NCI-H1694 treated with DMSO at 0.1 percent for 48 hours (cell line): ENCODE results near the gene DTD1.

Experiments
- DNase-seq: peaks from one replicate; lab custom pipeline; 2025; lab: John Stamatoyannopoulos, UW

DTD1 gene

GRCh38 chr20:18662279-18663040 is 74.6 kb downstream of the DTD1 start:
- DNase-seq: no peak

DNA sequence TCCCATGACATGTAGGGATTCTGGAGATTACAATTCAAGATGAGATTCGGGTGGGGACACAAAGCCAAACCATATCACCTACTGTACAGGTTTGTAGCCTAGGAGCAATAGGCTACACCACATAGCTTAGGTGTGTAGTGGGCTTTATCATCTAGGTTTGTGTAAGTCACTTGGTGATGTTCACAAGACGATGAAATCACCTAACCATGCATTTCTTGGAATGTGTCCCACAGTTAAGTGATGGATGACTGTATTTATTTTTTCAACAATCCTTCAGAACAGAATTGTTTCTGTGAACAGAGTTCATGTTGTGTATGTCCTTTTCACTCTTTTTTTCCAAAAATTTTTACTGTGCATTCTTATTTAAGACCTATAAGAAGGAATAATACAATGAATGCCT is 76.1 kb downstream of the DTD1 start:
- no peak for DNase-seq

DNA sequence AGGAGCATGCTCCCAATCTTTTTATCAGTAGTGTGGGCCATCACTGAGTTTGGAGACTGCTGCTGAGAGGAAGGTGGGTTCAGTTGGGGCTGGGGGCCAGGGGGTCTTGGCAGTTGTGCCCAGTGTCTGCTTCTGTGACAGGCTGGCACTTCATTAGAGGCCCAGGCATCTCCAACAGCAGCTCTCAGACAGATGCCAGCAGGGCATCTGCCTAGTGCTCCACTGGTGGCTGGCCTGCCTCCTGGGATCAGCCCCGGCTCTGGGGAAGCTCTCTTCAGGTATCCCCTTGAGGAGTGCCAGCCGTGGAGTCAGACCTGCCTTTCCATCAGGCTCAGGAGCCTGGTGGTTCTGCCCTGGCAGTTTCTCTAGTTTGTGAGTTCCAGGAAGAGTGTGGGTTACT is 77.3 kb downstream of the DTD1 start:
- DNase-seq: no peak

- DNase-seq: no peak
These were observed 79.1 kb downstream of the DTD1 start for GRCh38 chr20:18666803-18667415.

DNA sequence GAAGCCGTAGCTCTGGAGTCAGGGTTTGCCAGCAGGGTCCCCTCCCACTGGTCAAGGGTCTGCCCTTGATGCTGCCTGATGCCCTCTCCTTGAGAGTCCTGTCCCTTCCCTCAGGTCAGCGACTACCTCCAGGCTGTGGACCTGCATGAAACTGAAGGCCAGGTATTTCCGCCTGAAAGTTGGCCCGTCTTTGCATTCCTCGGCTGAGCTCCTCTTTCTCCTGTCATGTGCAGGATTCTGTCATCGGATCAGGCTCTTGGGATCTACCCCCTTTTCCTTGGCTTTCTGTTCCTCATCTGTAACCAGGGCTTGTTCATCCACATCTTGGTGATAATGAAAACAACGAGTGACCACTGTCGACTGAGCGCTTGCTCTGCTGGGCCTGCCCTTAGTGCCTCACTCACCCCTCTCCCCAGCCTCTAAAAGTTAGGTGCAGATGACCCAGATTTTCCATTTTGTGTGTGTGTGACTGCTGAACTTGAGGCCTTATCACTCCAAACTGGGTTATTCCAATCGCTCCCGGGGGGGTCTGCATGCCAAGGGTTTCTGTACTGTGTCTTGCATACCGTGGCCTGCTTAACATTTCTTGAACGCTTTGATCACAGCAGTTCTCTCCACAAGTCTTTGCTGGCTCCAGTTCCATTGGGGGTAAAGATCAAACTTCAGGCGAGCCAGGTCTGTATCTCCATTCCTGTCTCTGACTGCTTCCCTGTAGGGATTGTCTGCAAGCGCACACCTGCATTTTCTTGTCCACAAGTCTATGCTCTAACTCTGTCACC is 81.6 kb downstream of the DTD1 start:
- DNase-seq: no peak

- no peak for DNase-seq
These were observed 83.4 kb downstream of the DTD1 start for GRCh38 chr20:18671203-18671710.

- DNase-seq: peak; percentile 95
These were observed 85.0 kb downstream of the DTD1 start for GRCh38 chr20:18672834-18673233.

DNA sequence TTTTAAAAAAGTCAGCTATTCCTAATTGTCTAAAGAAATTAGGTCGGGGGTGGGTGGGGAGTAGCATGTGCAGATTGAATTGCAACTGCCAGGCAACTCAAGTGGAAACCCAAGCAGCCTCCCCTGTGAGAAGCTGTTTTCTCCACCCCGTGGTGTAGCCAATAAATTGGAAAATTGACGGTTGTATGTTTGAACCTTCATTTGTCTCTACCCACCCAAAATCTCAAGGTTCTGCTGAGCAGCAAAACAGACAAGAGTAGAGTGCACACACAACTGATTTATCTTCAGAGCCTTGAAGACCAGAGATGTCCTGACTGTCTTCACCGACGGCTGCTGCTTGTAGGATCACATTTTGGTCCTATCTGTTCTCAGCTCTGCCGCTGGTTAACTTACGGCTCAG is 88.5 kb downstream of the DTD1 start:
- DNase-seq: no peak

DNA sequence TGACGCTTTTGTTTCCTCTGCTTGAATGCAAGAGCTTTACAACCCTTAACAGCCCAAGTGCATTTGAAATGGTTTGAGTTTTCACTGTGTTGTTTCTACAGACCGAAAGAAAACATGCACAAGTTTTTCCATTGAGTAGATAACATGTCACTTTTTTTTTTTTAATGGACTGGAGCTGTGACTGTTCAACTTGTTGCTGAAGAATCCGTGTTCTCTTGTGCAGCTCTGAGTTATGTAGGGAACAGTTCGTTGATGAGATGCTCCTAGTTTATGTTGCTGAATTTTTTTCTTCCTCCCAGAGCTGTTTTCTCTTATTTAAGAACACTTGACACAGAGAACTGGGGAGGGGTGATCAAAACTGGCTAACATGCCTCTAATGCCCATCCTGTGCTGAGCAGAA is 89.3 kb downstream of the DTD1 start:
- DNase-seq: no peak

DNA sequence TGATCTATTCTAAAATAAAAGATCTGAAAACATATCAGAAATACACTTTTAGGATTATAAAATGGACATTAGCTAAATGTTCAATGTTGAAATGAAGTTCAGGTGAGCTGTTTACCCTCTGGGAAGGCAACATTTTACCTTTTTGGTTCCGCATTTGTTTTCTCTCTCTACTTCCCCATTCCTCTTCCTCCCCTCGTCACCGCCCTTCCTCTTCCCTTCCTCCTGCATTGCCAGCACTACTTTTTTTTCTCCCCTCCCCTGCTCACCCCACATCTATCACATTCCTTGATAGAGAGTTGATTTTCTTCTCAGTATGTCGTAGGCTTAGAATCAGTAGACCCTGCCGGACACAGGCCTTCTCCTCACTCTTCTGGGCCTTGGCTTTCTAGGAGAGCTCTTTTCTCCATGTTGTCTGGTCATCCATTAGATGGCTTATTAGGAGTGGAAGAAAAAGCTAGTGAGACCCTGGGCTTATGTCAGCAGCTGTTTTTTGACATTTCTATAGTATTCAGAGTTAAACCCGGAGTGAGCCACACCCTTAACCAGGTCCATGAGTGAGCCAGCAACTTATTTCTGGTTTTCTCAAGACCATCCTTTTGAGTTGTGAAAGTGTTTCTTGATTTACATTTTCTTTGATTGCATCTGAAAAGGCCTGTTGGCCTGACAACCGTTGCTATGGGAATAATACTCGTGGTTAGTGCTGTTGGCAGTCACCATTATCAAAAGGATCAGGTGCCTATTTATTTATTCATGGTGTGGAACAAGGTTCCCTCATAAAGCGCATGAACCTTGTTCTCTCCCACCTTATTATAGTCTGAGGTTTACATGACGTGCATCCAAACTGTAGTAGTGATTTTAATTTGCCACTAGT is 90.9 kb downstream of the DTD1 start:
- DNase-seq: no peak

DNA sequence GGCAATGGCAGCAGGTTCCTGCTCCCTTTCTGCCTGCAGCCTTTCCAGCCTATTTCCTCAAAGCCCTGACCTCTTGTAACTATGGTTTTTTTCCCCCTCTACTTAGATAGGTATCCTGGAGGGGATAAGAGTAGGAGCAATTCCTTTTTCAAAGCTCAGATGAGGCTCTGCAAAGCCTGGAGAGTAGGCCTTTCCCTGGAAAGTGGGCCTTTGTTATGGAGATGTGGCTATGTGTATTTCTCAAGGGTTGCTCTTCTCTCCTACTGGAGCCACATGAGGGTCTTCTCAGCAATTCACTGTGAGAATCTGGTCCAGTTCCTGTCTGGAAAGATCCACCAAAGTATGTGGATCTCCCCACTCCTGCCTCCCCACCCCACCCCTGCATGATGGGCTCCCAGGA is 96.0 kb downstream of the DTD1 start:
- no peak for DNase-seq

DNA sequence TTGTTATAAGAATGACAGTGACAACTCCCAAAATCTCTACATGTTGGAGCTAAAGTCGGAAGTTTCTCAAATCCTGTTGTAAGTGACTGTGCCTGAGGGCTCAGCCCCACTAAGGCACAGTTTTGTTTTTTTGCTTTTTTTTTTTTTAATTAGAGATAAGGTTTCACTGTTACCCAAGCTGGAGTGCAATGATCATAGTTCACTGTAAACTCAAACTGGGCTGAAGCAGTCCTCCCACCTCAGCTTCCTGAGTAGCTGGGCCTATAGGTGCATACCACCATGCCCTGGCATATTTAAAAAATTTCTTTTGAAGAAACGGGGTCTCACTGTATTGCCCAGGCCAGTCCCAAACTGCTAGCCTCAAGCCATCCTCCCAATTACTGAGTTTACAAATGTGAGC is 96.9 kb downstream of the DTD1 start:
- no peak for DNase-seq

- DNase-seq: no peak
These were observed 97.6 kb downstream of the DTD1 start for GRCh38 chr20:18685406-18685805.

DNA sequence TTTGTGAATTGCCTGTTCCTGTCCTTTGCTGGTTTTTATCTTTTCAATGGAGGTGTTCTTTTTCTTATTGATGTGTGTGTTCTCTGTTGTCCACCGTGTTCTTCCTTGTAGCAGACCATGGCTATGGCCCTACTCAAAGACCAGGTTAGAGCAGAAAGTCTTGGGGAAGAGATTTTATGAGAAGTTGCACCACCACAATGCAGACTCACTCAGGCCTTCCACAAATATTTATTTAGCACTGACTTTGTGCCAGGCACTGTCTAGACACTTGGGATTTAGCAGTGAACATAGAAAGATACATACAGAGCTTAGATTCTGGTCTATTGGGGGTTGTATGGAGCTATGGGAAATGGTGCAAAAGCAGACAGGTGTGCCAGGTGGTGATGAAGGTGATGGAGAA is 98.8 kb downstream of the DTD1 start:
- DNase-seq: no peak

DNA sequence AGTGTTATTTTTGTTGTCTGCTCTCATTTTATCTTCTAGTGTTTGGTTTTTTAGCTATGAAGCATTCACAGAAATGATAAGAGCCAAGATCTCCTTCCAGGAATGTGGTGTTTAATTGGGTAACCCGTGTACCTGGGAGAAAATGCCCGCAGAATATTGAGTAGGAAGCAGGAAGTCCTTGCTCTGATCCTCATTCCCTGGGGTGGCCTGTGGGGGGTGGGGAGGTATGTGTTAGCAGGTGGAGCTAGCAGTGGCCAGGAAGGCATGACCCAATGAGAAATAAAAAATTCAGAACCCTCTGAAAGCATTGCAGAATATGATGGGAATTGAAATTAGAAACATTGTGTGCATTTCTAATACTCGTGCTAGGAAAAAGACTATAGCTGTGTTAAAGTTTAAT is 100.8 kb downstream of the DTD1 start:
- DNase-seq: no peak

DNA sequence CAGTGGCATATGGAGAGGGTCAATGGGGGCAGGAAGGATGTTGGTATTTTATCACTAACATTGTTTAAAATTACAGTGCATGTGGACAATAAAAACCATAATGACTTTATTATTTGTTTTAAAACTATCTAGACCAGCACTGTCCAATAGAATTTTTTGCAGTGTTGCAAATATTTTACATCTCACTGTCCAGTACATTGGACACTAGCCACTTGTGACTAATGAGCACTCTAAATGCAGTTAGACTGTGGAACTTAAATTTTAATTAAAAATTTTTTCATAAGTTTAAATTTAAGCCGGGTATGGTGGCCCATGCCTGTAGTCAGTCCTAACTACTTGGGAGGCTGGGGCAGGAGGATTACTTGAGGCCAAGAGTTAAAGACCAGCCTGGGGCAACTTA is 101.7 kb downstream of the DTD1 start:
- no peak for DNase-seq

- no peak for DNase-seq
These were observed 104.6 kb downstream of the DTD1 start for GRCh38 chr20:18692447-18692846.

- DNase-seq: no peak
These were observed 106.2 kb downstream of the DTD1 start for GRCh38 chr20:18694071-18694470.

GRCh38 chr20:18695175-18695574 is 107.3 kb downstream of the DTD1 start:
- no peak for DNase-seq

DNA sequence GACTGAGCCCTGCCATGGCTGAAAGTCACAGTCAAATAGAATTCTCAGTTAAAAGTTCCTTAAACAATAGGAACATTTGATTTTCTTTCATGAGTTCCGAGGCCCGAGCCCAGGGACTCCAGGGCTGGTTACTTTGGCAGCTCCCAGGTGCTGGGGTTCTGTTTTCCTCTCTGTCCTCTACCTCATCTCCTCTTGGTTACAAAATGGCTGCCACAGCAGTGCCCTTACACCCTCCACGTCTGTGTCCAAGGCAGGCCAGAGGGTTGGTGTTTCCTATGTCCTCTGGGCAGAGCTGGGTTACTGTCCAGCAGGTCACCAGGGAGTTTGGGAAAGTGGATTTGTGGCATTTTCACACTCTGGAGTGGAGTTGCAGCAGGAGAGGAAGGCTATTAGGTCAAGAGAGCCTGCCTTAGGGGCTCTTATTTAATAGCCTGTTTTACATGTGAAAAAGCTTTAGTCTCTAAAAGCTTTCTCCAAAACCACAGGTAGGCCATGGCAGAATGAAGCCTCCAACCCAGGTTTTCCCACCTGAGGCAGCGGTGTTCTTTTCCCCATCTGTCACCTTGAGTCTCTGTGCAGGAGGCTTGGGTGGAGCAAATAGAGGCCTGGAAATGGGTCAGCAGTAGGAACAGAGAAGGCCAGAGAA is 111.0 kb downstream of the DTD1 start:
- DNase-seq: no peak

DNA sequence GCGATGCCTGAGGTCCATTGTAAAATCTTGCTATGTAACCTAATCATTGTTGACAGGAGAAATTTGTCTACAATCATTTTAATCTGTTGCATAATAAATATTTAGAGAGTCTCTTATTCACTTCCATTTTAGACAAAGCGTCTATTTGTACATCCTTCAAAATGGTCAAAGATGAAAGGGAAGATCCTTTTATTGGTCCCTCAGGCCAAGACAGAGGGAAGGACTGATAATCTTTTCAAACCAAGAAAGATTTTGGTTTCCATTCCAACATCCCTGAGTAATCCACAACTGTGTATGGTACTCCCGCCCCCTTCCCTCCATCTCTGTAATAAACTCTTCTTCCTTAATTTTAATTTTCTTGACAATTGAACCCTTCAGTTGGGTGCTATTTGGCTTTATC is 114.1 kb downstream of the DTD1 start:
- DNase-seq: no peak

DNA sequence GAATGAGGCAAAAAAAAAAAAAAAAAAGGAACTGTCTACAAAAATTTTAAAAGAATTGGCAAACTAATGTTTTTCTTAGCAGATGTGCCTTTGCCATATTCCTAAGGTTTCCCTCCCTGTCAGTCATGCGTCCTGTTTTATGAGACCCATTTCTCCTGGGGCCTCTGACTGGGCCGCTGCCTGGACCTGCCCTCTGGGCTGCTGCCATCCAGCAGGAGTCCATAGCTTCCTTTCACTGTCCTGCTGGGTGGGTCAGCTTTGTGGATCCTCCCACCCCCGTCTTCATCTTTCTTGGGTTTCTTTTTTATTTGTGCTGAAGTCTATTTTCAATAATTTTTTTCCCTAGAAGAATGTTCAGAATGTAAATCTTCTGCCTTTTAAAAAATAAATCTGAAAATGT is 114.9 kb downstream of the DTD1 start:
- no peak for DNase-seq
